ENCODE measurements around the gene ZNF534.
"Not testable (repeated sequence)": the region's sequence is repeated elsewhere in the genome, so short reads cannot be mapped to it uniquely, and the experiment has no call there.

ZNF534 gene

DNA sequence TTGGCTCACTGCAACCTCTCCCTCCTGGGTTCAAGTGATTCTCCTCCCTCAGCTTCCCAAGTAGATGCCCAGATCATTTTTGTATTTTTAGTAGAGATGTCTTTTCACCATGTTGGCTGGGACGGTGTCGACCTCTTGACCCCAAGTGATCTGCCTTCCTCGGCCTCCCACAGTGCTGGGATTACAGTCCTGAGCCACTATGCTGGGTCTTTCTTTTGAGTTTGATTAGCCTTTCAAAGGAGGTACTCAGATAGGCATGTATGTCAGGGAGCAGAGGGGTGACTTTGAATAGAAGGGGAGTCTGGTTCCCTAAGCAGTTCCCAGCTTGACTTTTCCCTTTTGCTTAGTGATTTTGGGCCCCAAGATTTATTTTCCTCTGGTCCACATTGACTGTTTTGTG, 71.5 kb downstream of the ZNF534 start:
- not testable (repeated sequence) for DNase-seq

DNA sequence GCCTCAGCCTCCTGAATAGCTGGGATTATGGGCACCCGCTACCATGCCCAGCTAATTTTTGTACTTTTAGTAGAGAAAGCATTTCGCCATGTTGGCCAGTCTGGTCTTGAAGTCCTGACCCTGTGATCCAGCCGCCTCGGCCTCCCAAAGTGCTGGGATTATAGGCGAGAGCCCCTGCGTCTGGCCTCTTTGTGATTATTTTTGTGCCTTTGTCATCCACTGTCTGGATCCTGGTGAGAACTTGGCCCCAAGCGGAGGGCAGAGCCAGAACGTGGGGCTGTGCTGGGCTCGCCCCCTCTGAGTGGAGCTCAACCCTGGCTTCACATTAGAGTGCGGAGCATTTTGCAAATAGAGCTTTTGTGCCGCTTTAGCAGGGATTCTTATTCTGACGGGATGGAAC, 72.0 kb downstream of the ZNF534 start:
- DNase-seq = not testable (repeated sequence)

Data from DMS53 (cell line).